Upper lobe of right lung (tissue), 1 donor: ENCODE data around the gene SETD3. TPM values are rescaled to one million over a fixed set of nuclear protein-coding genes. Genes with fewer than 3 reads are reported as not detected.

Source experiments
- ATAC-seq: fragments of 200-7000 bp; cut with Tn5 transposase; one replicate; pipeline ENCODE4 v1.9.1; 2020; ENCODE audit warnings: mild to moderate bottlenecking, moderate library complexity
- DNase-seq: peaks from one replicate; pipeline ENCODE4 v3.0.0-alpha.2; 2020
- H3K27ac ChIP-seq: fragments of 200-600 bp; one replicate; pipeline ENCODE4 v1.8.0; 2022
- H3K27me3 ChIP-seq: fragments of 200-600 bp; one replicate; pipeline ENCODE4 v1.8.0; 2022; ENCODE audit warnings: mild to moderate bottlenecking
- H3K36me3 ChIP-seq: fragments of 200-600 bp; one replicate; pipeline ENCODE4 v1.8.0; 2022
- H3K4me1 ChIP-seq: fragments of 200-600 bp; one replicate; pipeline ENCODE4 v1.8.0; 2022
- H3K4me3 ChIP-seq: fragments of 200-600 bp; one replicate; pipeline ENCODE4 v1.8.0; 2022; ENCODE audit warnings: mild to moderate bottlenecking
- H3K9me3 ChIP-seq: fragments of 200-600 bp; one replicate; pipeline ENCODE4 v1.8.0; 2022
- CTCF ChIP-seq: fragments of 200-600 bp; IDR thresholded peaks from one replicate; pipeline ENCODE4 v1.8.0; 2022; ENCODE audit warnings: antibody characterized with exemption
- intact Hi-C: fragments of 100-400 bp; cut with DNase I; formaldehyde crosslinking; loops from one replicate; pipeline ENCODE4 v1.11.0; 2022
- total RNA-seq: library from RNA; stranded (reverse); fragmentation: NEBNext Ultra II Directional; extraction: Animal tissue kit (Norgen Biotek cat#: 25700); gene quantifications from one replicate; pipeline ENCODE4 v1.2.1, GENCODE V29; 2021
- donor health status: DM: no; HTN: yes; CAD: no; lungs with severe emphysema.

Gene SETD3
- total RNA-seq, 1 donor from 2014 or later = 90.3 TPM

DNA sequence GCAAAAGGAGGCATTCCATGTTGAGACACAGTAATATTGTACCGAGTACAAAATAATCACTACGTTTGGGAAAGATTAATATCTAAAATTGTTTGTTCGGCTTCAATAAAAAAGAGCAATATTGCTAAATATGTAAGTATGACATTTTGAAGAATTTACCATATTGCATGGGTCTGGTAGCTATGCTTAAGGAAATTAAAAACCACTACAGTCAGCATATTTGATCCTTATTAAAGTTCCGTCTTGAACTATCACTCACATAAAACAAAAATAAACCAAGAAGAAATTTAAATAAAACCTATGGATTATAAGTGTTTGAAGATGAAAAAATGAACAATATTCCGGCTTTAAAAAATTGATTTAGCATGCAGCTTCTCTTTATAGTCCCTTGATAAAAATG, 63.8 kb downstream of the SETD3 start:
- no peak overlapping the region for H3K27ac ChIP-seq
- H3K4me3 ChIP-seq = no peak overlapping the region
- no peaks in the 10 kb centered on the region for H3K27me3 ChIP-seq
- ATAC-seq (no peak), DNase-seq (no peak)
- intact Hi-C loops = no loop called here
- TF ChIP-seq CTCF = no peak
- no peaks in the 10 kb centered on the region for H3K9me3 ChIP-seq
- no peaks in the 10 kb centered on the region for H3K4me1 ChIP-seq
- peaks cover 19% of the 10 kb centered on the region for H3K36me3 ChIP-seq

DNA sequence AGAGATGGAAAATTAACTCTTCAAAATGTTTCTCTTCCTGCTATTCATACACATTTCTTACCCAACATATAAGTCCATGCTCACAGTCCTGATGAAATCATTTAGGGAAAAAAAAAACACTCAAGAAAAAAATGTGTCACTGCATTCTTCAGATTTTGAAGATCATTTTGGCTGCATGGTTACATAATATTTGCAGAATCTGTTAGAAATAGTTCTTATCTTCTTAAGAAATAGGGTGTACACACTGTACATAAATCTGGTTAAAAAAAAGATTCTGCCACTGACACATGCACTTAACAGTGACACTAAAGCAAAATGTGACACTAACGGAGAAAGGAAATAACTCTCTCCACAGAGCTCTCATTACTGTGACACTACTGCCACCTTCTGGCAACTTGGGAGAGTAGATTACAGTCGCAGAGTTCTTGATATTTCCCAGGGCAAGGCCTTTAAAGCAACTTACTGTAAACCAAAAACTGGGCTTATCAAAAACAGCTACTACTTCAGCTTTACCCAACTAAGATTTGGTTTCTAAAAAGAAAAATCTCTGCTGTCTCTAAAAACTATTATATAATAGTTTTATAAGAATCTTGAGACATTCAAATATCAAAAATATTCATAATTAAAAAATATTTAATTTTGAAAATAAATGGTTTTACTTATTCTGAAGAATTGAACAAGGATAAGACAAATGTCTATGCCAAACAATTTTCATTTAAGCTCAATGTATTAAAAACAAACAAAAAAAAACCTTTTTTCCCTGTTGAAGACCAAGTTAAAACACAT, 65.0 kb downstream of the SETD3 start:
- Histone ChIP-seq H3K36me3 (peaks cover 28% of the 10 kb centered on the region), H3K9me3 (no peaks in the 10 kb centered on the region), H3K27me3 (no peaks in the 10 kb centered on the region), H3K27ac (no peak overlapping the region), H3K4me1 (no peaks in the 10 kb centered on the region), H3K4me3 (no peak overlapping the region)
- peak; percentile 78 for TF ChIP-seq CTCF
- ATAC-seq (peak; percentile 96), DNase-seq (no peak)
- intact Hi-C loops = no loop called here

DNA sequence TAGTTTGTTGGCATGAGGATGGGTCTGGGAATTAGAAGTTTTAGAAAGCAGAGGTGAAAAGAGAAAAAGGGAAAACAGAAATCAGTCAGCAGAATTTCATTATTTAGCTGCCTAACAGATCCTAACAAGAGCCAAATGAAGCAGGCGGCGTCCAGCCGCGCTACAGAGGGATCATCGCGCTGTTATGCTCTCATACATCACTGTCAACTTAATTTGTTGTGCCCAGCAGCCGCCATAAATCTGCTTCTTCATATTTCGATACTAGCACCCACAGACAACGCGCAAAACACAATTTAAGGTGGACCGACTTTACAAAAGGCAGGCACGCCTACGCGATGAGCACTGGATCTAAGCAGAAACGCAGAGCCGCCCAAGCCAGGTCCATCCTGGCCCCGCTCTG, 66.7 kb downstream of the SETD3 start:
- no peak overlapping the region for H3K4me3 ChIP-seq
- DNase-seq = no peak
- H3K36me3 ChIP-seq = peaks cover 36% of the 10 kb centered on the region
- intact Hi-C loops = no loop called here
- ATAC-seq = no peak
- H3K27me3 ChIP-seq = no peaks in the 10 kb centered on the region
- H3K9me3 ChIP-seq = no peaks in the 10 kb centered on the region
- peaks cover under 1% of the 10 kb centered on the region for H3K4me1 ChIP-seq
- no peak for TF ChIP-seq CTCF
- no peak overlapping the region for H3K27ac ChIP-seq

DNA sequence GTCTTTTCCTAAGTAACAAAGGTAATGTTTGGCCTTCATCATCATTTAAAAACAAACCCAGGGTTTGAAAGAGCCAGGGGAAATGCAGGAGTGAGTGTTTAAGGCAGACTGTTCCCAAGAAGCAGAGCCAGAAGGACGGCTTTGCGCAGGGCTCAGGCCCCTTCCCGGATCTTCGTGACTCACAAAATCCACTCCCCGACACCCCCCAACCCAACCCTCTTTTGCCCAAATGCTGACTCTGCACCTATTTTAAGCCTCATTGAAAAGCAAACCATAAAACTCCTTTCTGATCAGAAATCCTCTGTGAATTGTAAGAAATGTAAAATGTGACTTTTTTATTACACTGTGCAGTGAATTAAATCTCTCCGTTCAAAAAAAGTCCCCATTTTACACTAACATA, 67.5 kb downstream of the SETD3 start:
- DNase-seq = no peak
- no peak for TF ChIP-seq CTCF
- no peaks in the 10 kb centered on the region for H3K9me3 ChIP-seq
- H3K27me3 ChIP-seq = no peaks in the 10 kb centered on the region
- no peak for ATAC-seq
- no peak overlapping the region for H3K27ac ChIP-seq
- intact Hi-C loops = no loop called here
- no peak overlapping the region for H3K4me3 ChIP-seq
- peaks cover 8% of the 10 kb centered on the region for H3K4me1 ChIP-seq
- peaks cover 36% of the 10 kb centered on the region for H3K36me3 ChIP-seq

DNA sequence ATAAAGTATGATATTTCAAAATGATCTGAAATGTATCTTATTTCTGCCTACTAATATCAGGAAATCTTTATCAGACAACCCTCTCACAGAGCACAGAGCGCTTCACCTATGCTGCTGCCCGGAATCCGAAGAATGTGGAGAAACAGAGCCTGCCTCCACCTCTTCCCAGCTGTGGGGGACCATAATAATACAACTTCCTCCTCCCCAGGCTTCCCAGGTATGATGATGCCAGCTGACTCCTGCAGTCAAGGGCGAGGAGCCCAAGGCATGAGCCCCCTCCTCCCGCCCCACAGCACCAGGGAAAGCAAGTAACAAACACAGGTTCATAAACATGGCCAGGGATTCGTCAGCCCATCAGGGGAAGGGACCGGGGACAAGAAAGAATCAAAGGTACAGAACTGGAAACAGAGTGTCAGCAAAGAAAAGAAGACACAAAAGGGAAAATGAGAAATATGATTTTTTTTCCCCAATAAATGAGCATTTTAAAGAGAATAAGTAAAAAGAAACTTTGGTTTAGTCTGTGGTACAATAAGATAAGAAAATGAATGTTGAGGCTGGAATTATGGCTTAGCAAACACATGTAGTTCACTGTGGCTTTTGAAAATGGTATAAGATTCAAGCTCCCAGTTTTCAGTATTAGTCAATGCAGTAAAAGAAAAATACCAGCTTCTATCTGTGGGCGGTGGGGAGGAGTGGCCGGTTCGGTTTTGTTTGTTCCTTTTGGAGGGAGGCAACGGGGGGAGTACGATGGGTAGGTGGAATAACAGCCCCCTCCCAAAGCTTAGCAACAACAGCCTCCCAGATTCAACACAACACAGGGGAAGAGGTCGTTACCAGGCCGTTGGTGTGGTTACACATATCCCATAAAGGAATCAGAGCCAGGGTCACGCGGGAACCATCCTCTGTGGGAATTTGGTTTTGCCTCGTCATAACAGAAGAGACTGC, 68.3 kb downstream of the SETD3 start:
- no peak for DNase-seq
- TF ChIP-seq CTCF = no peak

More for the DNA sequence above, 68.3 kb downstream of the SETD3 start:
- Histone ChIP-seq H3K9me3 (no peaks in the 10 kb centered on the region), H3K36me3 (peaks cover 36% of the 10 kb centered on the region), H3K4me1 (peaks cover 8% of the 10 kb centered on the region), H3K27ac (no peak overlapping the region), H3K27me3 (no peaks in the 10 kb centered on the region), H3K4me3 (no peak overlapping the region)
- ATAC-seq = peak; percentile 24
- intact Hi-C loops = no loop called here
